BE2C (cell line): ENCODE results near the gene CALHM4.

ENCODE experiments used
- DNase-seq: peaks from one replicate; pipeline ENCODE4 v3.0.0-alpha.2; 2020
- H3K27me3 ChIP-seq: fragments of 250-450 bp; sonication (Bioruptor Pico); 2 replicates; pipeline ENCODE4 v1.5.1; 2020; ENCODE audit warnings: mild to moderate bottlenecking
- H3K36me3 ChIP-seq: fragments of 250-450 bp; sonication (Bioruptor Pico); 2 replicates; pipeline ENCODE4 v1.5.1; 2020; ENCODE audit warnings: mild to moderate bottlenecking
- H3K4me1 ChIP-seq: fragments of 250-450 bp; sonication (Bioruptor Pico); 2 replicates; pipeline ENCODE4 v1.5.1; 2020
- H3K4me3 ChIP-seq: 2 replicates; pipeline ENCODE4 v1.5.1; 2011; ENCODE audit warnings: low read depth, low read length
- H3K9me3 ChIP-seq: fragments of 250-450 bp; sonication (Bioruptor Pico); 2 replicates; pipeline ENCODE4 v1.5.1; 2020
- TF ChIP-seq, protein P1 (sequence below): IDR thresholded peaks from 2 replicates; pipeline ENCODE4 v1.5.1; 2012; ENCODE audit warnings: mild to moderate bottlenecking, low read depth, low read length

Gene CALHM4

DNA sequence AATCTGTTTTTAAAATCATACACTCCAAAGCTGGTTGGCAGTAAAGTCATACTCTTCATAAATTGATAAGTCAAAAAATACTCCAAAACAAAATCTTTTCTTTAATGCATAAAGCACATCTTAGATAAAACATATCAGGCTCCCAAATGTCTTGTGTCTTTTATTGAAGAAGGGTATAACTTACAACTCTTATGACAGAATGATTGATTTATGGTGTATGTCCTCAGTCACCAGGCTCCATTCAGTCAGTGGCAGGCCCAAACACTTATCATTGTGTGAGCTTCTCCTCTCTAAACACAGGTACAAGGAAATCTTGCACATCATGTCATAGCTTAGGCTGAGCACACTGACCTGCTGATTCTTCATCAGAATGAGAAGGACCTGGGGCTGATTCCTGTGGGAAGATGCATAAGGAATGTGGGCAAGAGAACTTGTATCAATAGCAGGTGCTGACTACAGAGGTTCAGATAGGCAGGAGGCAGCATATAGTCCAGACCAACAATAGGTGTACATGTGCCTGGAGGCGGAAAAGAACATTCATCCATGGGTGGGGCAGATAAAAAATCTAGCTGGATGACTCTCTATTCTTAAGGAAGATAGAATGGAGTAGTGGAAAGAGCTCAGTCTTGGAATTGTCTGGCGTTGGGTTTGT, 40.2 kb upstream of the CALHM4 start:
- Histone ChIP-seq H3K9me3 (no peaks in the 10 kb centered on the region), H3K27me3 (no peaks in the 10 kb centered on the region), H3K4me1 (no peaks in the 10 kb centered on the region), H3K4me3 (no peak overlapping the region), H3K36me3 (no peaks in the 10 kb centered on the region)
- DNase-seq: no peak
- TF ChIP-seq, protein P1, sequence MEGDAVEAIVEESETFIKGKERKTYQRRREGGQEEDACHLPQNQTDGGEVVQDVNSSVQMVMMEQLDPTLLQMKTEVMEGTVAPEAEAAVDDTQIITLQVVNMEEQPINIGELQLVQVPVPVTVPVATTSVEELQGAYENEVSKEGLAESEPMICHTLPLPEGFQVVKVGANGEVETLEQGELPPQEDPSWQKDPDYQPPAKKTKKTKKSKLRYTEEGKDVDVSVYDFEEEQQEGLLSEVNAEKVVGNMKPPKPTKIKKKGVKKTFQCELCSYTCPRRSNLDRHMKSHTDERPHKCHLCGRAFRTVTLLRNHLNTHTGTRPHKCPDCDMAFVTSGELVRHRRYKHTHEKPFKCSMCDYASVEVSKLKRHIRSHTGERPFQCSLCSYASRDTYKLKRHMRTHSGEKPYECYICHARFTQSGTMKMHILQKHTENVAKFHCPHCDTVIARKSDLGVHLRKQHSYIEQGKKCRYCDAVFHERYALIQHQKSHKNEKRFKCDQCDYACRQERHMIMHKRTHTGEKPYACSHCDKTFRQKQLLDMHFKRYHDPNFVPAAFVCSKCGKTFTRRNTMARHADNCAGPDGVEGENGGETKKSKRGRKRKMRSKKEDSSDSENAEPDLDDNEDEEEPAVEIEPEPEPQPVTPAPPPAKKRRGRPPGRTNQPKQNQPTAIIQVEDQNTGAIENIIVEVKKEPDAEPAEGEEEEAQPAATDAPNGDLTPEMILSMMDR: no peak

DNA sequence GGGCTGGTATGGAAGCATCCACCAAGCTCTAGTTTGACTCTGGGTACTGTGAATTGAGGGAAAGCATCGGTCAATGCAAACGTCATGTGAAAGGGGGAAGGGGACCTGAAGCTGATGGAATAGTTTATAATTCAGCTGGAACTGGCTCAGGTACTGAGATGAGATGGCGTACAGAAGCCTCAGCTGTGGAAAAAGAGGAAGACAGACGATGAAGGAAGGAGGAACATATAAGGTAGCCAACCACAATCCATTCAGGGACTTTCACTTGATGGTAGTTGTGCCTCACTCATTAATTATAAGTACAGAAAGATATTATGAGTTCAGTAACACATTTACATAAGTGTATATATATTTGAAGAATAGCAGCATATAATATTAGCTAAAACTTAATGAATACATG, 39.4 kb upstream of the CALHM4 start:
- Histone ChIP-seq H3K4me1 (no peaks in the 10 kb centered on the region), H3K9me3 (no peaks in the 10 kb centered on the region), H3K27me3 (no peaks in the 10 kb centered on the region), H3K4me3 (no peak overlapping the region), H3K36me3 (no peaks in the 10 kb centered on the region)
- TF ChIP-seq, protein P1: no peak
- no peak for DNase-seq

DNA sequence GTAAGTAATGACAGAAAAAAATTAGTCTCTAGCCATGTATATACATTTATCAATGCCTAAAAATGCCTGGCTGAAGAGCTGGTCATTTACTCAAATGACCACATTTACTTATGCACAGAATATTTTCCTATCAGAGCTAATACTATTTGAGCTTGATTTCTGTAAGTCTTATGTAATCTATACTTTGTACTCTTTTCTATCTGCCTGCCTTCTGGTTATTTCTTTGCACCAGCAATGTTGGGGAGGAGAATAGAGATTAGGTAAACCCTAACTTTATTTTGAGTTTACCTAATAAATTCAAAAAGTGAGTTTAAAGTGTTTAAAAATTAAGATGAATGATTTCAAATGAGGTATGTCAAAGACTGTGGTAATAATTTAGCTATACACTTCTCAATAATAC, 38.4 kb upstream of the CALHM4 start:
- TF ChIP-seq, protein P1: no peak

DNA sequence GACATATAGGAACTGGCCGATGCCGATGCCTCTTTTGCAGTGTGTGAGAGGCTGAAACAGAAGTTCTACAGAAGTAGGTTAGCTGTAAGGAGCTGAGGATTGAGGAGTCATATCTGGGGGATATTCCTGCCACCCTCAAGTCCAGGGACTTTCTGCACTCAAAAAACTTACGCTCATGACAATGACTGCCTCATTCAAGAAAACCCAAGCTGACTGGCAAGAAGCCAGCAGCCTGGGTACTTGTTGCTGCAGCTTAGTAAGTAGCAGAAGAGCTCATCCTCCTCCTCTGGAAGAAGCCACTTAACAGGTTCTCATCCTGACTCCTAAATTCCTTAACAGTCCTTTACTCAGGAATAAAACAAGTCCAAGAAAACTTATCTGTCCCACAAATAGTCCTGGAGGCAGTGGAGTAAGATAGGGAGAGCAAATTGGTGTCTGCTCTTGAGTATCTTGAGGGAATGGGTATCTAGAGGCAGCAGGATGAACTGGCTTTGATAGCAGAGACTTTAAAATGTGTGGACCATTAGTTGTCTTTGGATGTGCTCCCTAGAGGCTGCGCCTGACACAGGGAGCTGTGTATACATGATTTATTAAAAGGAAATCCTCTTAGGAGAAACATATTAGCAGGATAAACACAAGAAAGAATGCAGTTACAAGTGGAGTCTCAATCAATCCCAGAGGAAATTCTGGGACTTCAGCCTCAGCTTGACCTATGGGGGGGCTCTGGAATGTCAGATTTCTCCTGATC, 34.8 kb upstream of the CALHM4 start:
- TF ChIP-seq, protein P1: no peak
- Histone ChIP-seq H3K4me1 (peaks cover 7% of the 10 kb centered on the region), H3K36me3 (no peaks in the 10 kb centered on the region), H3K27me3 (no peaks in the 10 kb centered on the region), H3K4me3 (no peak overlapping the region), H3K9me3 (no peaks in the 10 kb centered on the region)
- peak; percentile 18 for DNase-seq

More for the DNA sequence above, 38.4 kb upstream of the CALHM4 start:
- no peaks in the 10 kb centered on the region for H3K27me3 ChIP-seq
- no peaks in the 10 kb centered on the region for H3K4me1 ChIP-seq
- H3K4me3 ChIP-seq: no peak overlapping the region
- no peaks in the 10 kb centered on the region for H3K36me3 ChIP-seq
- DNase-seq: no peak
- H3K9me3 ChIP-seq: no peaks in the 10 kb centered on the region

DNA sequence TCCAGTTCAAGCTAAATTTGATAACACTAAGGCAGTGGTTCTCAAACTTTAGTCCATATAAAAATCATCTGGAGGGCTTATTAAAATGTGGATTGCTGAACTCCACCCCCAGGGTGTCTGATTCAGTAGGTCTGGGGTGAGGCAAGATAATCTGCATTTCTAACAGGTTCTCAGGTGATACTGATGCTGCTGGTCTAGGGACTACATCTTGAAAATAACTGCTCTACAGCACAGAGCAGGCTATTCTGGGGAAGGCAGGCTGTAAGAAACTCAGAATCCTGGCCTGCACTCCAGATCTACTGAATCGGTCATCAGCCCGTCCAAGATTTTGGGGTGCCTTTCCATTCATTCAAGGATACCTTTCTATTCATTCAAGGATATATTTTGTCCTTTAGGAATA, 30.7 kb upstream of the CALHM4 start:
- H3K9me3 ChIP-seq: no peaks in the 10 kb centered on the region
- TF ChIP-seq, protein P1: no peak
- H3K27me3 ChIP-seq: no peaks in the 10 kb centered on the region
- H3K4me1 ChIP-seq: peaks cover 7% of the 10 kb centered on the region
- DNase-seq: no peak
- H3K4me3 ChIP-seq: no peak overlapping the region
- H3K36me3 ChIP-seq: no peaks in the 10 kb centered on the region

DNA sequence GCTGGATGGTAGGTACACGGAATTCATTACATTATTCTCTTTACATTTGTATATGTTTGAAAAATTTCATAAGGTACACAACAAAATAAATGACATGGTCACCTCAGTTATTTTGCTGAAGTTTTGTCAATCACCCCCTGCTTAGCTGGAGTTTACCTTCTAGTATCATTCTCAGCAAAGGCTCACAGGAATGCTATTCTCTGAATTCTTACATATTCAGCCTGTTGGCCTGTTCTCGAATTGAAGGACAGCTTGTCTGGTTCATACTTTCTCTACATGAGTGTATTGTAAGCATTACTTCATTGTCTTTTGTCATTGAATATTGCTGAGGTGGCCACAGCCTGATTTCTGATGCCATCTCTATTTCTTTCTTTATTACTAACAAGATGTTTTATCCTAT, 29.3 kb upstream of the CALHM4 start:
- Histone ChIP-seq H3K4me1 (peaks cover 7% of the 10 kb centered on the region), H3K9me3 (no peaks in the 10 kb centered on the region), H3K4me3 (no peak overlapping the region), H3K36me3 (no peaks in the 10 kb centered on the region), H3K27me3 (no peaks in the 10 kb centered on the region)
- TF ChIP-seq, protein P1: no peak
- DNase-seq: no peak
